Measurements from ENCODE around the gene SV2B. TPM values are rescaled to one million over a fixed set of nuclear protein-coding genes. Genes with fewer than 3 reads are reported as not detected.

The SV2B gene
- total RNA-seq, 1 experiment from 2014 or later, result not detected

GRCh38 chr15:91054816-91055215, 45.2 kb upstream of the SV2B start:
- no peaks in the 10 kb centered on the region for H3K9me3 ChIP-seq (ENCODE audit: control insufficient read depth, low read depth, low read length)
- H2AK5ac ChIP-seq (ENCODE audit: insufficient read length, low read length), result no peak overlapping the region
- Mint-ChIP-seq H3K27ac (no peak overlapping the region), H3K4me3 (no peak overlapping the region), H3K27me3 (ENCODE audit: low read depth) (peaks cover 48% of the 10 kb centered on the region), H3K4me1 (peaks cover 4 to 9% of the 10 kb centered on the region in 2 experiments; a peak in 2 of 4 replicates), H3K9me3 (no peaks in the 10 kb centered on the region; a peak in 1 of 5 replicates), H3K36me3 (ENCODE audit: insufficient read depth in 1 of 3, low read depth in 3 of 3) (no peaks in the 10 kb centered on the region)
- no peaks in the 10 kb centered on the region for H3K4me1 ChIP-seq (ENCODE audit: insufficient read depth, low read length)
- WGBS (ENCODE audit: extremely low coverage, insufficient read length, low lambda C conversion rate), result no CpG with 5 or more reads among the region's 2 CpGs
- no peak overlapping the region for H2BK15ac ChIP-seq (ENCODE audit: low read depth, low read length)
- H3K18ac ChIP-seq (ENCODE audit: insufficient read length, low read depth, low read length), result no peak overlapping the region
- no peak overlapping the region for H3K4ac ChIP-seq (ENCODE audit: low read depth, low read length)
- no peak overlapping the region for H4K8ac ChIP-seq (replicated peaks; ENCODE audit: insufficient read length, low read depth, low read length)
- H3K56ac ChIP-seq (ENCODE audit: insufficient read length, low read depth, low read length), result no peak overlapping the region
- no peaks in the 10 kb centered on the region for H3K79me2 ChIP-seq (ENCODE audit: insufficient read depth, low read length)
- no peak overlapping the region for H2BK5ac ChIP-seq (ENCODE audit: insufficient read length, low read length)
- no peaks in the 10 kb centered on the region for H3K23me2 ChIP-seq (ENCODE audit: insufficient read length, low read depth, low read length, poor library complexity, severe bottlenecking)
- H3K79me1 ChIP-seq (ENCODE audit: insufficient read depth, low read depth, low read length, poor library complexity, severe bottlenecking), result no peaks in the 10 kb centered on the region
- H3K27me3 ChIP-seq (ENCODE audit: insufficient read depth, low read length), result no peaks in the 10 kb centered on the region
- TF ChIP-seq, protein P1, sequence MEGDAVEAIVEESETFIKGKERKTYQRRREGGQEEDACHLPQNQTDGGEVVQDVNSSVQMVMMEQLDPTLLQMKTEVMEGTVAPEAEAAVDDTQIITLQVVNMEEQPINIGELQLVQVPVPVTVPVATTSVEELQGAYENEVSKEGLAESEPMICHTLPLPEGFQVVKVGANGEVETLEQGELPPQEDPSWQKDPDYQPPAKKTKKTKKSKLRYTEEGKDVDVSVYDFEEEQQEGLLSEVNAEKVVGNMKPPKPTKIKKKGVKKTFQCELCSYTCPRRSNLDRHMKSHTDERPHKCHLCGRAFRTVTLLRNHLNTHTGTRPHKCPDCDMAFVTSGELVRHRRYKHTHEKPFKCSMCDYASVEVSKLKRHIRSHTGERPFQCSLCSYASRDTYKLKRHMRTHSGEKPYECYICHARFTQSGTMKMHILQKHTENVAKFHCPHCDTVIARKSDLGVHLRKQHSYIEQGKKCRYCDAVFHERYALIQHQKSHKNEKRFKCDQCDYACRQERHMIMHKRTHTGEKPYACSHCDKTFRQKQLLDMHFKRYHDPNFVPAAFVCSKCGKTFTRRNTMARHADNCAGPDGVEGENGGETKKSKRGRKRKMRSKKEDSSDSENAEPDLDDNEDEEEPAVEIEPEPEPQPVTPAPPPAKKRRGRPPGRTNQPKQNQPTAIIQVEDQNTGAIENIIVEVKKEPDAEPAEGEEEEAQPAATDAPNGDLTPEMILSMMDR (conservative IDR thresholded peaks at IDR 0.05), result no peak
- H2BK120ac ChIP-seq (ENCODE audit: low read depth, low read length, poor library complexity, severe bottlenecking), result no peak overlapping the region
- H3K9ac ChIP-seq (ENCODE audit: extremely low read depth, insufficient read length, low read length), result no peak overlapping the region
- H3K14ac ChIP-seq (ENCODE audit: insufficient read depth, low read length), result no peak overlapping the region
- no peak overlapping the region for H3K4me2 ChIP-seq (ENCODE audit: insufficient read depth, insufficient read length, low read length)
- no peak overlapping the region for H2BK20ac ChIP-seq (ENCODE audit: low read depth, low read length, poor library complexity, severe bottlenecking)
- no peak overlapping the region for H2AFZ ChIP-seq (ENCODE audit: low read length)
- no peak overlapping the region for H2BK12ac ChIP-seq (ENCODE audit: insufficient read length, low read depth, low read length)
- no peak overlapping the region for H4K91ac ChIP-seq (ENCODE audit: insufficient read length, low read depth, low read length)
- no peak for DNase-seq
- H4K20me1 ChIP-seq (ENCODE audit: control insufficient read depth, insufficient read depth, insufficient read length), result no peaks in the 10 kb centered on the region
- H3T11ph ChIP-seq (ENCODE audit: low read length), result no peak overlapping the region
- H3K23ac ChIP-seq (ENCODE audit: insufficient read length, low read depth, low read length), result no peak overlapping the region
- no peak overlapping the region for H3K27ac ChIP-seq (ENCODE audit: insufficient read length, low read depth, low read length)
- no peak overlapping the region for H4K5ac ChIP-seq (ENCODE audit: insufficient read length, low read depth, low read length)

Data from H9 (cell line).